NCI-H460 (cell line): ENCODE measurements around the gene KATNB1. TPM values are rescaled to one million over a fixed set of nuclear protein-coding genes. Genes with fewer than 3 reads are reported as not detected.

ENCODE experiments used
- DNase-seq: peaks from one replicate; pipeline ENCODE4 v3.0.0-alpha.2; 2016; ENCODE audit warnings: low read depth; ENCODE audit errors: extremely low read depth
- polyA plus RNA-seq: library from polyadenylated mRNA; depleted of rRNA; stranded (reverse); fragments of >200 nt; gene quantifications from 2 replicates; pipeline ENCODE4 v1.2.3, GENCODE V29; 2014; cell fraction: nucleus; rRNA removed
- total RNA-seq: library from RNA; depleted of rRNA; stranded (reverse); fragments of >200 nt; shearing (Covaris generic); gene quantifications from 2 replicates; pipeline ENCODE4 v1.2.3, GENCODE V29; 2014; rRNA removed

Gene KATNB1, protein sequence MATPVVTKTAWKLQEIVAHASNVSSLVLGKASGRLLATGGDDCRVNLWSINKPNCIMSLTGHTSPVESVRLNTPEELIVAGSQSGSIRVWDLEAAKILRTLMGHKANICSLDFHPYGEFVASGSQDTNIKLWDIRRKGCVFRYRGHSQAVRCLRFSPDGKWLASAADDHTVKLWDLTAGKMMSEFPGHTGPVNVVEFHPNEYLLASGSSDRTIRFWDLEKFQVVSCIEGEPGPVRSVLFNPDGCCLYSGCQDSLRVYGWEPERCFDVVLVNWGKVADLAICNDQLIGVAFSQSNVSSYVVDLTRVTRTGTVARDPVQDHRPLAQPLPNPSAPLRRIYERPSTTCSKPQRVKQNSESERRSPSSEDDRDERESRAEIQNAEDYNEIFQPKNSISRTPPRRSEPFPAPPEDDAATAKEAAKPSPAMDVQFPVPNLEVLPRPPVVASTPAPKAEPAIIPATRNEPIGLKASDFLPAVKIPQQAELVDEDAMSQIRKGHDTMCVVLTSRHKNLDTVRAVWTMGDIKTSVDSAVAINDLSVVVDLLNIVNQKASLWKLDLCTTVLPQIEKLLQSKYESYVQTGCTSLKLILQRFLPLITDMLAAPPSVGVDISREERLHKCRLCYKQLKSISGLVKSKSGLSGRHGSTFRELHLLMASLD
- 64.7 and 67.2 TPM in 2 replicates for total RNA-seq
- 127 and 131 TPM in 2 replicates for polyA plus RNA-seq

DNA sequence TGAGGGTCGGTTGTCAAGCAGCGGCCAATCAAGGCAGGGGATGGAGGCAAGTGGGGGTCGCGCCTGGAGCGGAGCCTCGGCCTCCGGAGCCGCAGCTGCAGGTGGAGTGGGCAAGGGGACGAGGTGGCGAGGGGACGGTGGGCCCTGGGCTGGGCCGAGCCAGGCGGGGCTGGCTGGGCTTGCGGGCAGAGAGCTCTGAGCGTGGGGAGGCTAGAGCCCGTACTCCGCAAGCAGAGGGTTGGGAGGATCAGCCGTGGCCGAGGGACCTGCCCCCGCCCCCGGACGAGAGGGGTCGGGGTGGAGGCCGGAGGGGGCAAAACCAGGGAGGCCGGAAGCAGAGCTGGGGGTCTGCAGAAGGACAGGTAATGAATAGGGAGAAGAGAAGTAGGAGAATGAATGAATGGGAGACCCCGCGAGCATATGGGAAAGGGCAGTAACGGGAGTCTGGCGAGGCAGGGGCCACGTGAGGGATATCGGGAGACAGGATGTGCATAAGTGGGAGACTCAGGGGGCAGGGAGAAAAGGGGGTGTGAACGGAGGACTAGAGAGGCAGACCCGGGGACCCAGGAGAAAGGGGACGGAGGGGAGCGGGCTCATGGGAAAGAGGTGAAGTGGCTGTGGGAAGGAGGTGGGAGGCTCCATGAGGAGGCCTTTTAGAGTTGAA, at the start of gene KATNB1:
KATNB1 (plus strand) TSS at position 16 of the 664 bp plus-strand sequence. CDS start 1,474 bp downstream, outside the sequence.
- DNase-seq = no peak

DNA sequence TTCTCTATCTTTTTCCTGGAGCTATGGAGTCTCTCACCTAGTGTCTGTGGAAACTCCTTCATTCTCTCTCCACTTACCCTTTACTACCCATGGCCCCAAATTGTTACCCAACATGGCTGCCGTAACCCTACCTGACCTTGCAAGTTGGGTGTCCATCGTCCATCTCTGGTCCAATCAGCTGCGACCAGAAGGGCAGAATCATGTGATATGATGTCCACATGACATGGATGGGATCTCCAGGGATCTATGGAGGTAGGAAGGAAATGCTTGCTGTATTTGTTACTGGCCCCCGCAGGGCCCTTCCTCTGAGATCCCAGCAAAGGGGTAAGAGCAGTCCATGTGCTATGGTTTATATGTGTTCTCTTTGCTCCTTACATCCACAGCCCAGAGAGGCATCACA, 49.0 kb upstream of the KATNB1 start:
- DNase-seq = no peak

DNA sequence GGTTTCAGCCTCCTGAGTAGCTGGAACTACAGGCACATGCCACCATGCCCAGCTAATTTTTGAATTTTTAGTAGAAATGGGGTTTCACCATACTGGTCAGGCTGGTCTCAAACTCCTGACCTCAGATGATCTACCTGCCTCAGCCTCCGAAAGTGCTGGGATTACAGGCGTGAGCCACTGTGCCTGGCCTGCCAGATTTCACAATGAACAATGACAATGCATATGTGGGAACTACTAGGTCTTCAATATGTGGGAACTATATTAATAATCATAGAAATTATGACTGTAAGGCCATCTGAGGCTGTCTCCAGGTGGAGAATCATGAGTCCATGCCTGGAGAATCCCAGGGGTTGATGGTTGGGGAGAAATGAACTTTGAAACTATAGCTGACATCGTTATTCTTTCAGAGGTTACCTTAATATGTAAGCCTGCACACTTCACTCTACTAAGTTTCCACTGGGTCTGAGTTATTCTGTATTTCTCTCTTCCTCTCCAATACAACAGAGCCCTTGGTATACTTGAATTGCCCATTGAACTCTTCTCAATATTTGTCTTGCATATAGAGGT, 48.1 kb upstream of the KATNB1 start:
- no peak for DNase-seq

DNA sequence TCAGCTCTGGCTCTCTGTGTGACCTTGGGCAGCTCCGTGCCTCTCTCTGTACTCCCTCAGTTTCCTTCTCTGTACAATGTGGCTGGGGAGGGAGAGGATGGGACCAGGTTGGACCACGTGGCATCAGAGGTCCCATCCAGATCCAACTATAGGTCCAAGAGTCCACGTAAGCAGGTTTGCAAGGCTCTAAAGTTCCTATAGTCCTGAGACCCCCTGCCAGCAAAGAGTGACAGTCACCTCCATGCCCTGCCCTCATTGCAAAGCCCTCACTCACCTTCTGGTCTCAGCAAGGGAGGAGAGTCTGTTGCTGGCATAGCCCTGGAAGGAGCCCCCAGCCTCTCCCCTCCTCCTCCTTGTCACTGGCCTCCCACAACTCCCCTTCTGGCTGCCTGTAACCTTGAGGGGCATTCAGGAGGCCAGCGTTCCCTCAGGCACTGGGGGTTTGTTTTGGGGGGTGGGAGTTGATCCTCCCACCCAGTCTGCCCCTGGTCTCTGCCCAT, 47.0 kb upstream of the KATNB1 start:
- DNase-seq = no peak

DNA sequence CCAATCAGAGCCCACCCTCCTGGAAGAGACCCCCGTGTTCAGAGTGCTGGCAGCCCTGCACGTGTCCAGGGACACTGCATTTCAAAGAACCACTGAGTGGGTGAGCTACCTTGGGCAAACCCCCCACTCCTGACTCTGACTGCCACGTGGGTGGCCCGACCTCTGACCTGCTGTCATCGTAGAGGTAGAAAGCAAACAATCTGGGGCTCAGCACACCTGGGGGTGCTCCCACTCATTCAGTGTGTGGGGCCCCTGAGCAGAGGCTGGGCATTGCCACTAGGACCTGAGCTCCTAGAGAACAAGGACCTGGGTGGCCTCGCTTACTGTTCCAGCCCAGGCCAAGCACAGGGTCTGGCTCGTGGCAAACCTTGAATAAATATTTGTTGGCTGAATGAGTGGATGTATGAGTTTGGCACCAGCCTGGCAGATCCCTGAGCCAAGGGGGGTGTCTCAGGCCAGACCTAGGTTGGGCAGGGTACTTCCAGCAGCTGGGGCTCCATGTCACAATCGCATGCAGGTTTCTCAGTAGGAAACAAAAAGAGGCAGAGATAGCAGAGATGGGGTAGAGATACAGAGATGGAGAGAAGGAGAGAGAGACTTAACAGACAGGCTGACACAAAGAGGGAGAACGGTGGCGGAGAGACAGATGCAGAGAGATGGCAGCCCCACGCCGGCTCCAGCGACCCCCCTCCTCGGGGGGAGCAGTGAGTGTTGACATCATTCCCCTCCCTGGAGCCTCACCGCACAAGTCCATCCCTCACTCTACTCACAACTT, 46.4 kb upstream of the KATNB1 start:
- no peak for DNase-seq

DNA sequence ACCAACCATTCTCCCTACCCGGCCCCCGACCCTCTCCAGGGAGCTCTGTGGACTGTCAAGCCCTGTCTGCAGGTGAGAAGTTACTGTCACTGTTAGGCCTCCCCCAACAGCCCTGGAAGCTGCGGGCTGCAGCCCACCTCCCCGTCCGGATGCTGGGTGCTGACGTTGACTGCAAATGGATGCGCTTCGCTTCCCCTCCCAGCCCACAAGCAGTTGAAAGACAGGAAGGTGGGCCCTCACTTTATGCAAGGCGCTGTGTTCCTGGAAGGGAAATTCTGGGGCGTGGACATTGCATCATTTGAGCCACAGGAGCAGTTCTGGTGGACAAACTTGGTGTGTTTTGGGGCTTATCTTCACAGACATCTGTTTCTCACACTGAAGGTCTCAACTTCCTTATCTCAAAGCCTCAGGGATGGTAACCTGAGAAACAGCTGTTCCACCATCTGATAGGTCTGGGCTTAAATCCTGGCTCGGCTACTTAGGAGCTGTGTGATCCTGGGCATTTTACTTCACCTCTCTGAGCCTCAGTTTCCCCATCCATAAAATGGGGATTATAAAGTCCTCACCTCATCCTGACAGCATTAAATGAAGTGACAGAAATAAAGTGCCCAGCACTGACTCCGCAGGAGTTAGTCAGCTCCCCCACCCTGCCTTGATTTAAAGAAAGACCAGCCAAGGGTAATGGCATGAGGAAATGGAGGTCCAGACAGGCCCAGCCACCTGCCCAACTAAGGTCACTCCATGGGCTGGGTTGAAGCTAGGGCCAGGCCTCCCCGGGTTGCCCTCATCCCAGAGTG, 45.6 kb upstream of the KATNB1 start:
- no peak for DNase-seq

DNA sequence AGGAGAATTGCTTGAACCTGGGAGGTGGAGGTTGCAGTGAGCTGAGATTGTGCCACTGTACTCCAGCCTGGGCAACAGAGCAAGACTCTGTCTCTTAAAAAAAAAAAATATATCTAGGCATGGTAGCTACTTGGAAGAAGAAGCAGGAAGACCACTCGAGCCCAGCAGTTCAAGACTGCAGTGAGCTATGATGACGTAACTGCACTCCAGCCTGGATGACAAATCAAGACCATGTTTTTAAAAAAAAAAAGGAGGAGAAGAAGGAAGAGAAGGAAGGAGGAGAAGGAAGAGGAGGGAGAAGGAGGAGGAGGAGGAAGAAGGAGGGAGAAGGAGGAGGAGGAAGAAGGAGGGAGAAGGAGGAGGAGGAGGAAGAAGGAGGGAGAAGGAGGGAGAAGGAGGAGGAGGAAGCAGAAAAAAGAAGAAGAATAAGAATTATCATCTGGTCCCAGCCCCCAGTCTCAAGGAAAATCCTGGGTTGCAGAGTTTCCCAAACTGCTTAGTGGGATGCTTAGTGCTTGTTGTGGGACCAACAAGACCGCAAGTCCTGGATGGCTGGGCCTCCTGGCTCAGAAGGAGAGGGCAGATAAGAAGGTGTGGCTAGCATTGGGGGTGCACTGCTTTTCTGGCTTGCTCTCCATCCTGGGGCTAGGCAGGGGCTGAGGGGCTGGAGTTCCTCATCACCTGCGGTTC, 44.6 kb upstream of the KATNB1 start:
- no peak for DNase-seq

DNA sequence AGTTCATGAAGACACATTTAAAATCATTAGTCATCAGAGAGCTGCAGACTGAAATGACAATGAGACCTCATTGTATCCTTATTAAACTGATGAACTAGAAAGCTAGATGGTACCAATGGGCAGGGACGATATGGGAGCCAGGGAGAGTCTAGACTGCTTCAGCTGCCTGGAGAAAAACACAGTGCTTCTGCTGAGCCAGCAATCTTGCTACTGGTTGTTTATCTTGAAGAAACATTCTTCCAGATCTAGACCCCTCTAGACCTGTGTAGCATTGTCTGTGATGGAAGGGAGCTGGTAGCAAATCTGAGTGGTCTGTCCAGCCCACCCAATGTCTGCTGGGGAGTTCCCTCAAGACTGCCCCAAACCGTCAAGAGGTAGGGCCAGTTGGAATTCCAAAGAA, 42.9 kb upstream of the KATNB1 start:
- no peak for DNase-seq

DNA sequence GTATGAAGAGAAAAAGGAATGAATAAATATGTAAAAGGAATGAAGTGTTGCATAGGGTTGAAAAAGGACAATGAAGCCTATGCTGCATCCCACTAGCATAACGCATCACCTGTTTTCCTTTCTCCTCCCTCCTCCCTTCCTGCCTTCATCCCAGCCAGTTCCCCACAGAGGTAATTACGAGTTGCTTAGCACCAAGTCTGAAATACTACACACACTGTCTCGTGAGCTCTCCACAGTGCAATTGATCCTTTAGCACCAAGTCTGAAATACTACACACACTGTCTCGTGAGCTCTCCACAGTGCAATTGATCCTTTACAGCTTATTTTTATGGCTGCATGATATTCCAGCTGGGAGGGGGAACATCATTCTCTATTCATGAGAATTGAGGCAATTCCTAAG, 42.0 kb upstream of the KATNB1 start:
- DNase-seq = no peak

DNA sequence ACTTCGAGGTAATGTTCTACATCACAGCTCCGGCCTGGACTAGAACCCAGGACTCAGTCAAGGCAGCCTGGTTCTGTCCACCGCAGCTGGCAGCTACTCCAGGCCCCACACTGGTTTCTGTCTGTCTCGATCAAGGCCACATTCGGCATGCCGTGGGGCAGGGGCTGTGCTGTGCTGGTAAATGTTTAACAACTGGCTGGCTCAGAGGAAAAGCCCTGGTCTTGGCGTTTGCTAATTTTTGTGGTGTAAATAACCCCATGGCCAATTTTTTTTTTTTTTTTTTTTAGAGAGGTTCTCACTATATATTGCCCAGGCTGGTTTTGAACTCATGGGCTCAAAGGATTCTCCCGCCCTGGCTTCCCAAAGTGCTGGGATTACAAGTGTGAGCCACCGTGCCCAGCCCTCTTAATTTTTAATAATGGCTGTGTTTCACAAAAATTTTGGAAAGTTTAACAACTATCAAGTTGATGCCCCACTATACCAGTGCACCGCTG, 41.3 kb upstream of the KATNB1 start:
- no peak for DNase-seq

DNA sequence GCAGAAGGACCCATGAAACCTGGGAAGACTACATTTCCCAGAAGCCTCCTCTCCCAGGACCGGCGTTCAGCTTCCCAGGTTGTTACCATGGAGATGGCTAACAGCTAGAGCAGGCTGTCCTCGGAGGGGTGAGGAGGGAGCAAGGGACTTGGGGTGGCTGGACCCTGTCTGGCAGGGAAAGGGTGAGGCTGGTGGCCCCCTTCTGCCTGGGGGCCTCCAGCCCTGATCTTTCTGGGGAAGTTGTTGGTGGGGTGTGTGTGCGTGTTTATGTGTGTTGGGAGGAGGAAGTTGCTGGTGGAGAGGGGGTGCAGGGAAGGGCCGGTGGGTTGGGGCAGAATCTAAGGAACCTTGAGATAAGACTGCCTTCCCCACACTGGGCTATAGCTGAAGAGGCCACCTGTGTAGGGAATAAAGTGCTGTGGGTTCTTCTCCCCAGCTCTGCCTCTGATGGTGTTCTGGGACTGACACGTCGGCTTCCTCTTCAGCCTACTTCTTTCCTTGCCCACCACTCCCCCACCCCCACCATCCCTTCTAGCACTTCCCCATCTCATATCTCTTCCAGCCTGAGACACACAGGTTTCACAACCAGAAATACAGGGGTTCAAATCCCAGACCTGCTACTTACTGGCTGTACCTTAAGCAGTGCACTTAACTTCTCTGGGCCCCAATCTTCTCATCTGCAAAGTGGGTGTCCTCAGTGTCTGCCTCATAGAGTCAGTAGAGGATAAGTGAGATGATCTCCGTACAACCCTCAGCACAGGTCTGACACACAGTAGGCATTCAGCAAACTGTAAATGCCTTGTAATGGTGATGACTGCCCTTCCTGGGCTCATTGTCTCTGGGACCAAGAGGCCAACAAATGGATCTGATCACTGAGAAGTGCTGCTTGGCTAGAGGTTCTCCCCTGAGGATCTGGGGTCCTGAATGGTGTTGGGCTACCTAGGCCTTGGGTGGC, 40.6 kb upstream of the KATNB1 start, which contains the start of gene DRC7:
DRC7 (plus strand) TSS at position 82 of the 955 bp plus-strand sequence. CDS start 3,144 bp downstream, outside the sequence.
- DNase-seq = peak; percentile 26

DNA sequence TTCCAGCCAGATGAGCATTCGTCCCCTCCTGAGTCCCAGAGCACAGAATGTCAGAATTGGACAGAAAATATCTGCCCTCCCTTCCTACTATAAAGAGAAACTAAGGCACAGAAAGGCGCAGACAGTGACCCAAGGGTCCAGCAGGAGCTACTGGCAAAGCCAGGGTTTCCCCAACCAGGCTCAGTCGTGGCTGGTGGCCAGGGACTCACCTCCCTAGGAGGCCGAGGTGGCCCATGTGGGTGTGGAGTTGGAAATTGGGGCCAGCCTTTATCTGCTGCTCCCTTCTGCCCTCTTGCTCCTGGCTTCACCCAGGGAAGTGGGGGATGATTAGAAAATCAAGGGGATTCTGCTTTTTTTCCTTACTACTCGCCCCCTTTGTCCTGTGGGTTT, 39.9 kb upstream of the KATNB1 start:
- no peak for DNase-seq

DNA sequence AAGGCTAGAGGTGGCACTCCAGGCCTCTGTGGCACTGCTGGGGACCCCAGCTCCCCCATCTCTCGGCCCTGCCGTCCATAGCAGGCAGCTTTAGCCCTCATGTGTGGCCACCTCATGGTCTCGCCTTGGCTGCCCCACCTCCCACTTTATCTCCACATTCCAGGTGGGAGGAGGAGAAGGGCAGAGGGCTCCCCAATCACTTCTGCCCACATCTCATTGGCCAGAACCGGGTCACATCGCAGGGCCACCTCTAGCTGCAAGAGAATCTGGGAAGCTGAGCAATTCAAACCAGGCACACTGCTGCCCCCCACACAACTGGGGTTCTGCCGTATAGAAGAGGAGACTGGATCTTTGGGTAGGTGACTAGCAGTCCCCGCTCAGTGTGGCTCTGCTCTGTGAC, 39.3 kb upstream of the KATNB1 start:
- DNase-seq = no peak

DNA sequence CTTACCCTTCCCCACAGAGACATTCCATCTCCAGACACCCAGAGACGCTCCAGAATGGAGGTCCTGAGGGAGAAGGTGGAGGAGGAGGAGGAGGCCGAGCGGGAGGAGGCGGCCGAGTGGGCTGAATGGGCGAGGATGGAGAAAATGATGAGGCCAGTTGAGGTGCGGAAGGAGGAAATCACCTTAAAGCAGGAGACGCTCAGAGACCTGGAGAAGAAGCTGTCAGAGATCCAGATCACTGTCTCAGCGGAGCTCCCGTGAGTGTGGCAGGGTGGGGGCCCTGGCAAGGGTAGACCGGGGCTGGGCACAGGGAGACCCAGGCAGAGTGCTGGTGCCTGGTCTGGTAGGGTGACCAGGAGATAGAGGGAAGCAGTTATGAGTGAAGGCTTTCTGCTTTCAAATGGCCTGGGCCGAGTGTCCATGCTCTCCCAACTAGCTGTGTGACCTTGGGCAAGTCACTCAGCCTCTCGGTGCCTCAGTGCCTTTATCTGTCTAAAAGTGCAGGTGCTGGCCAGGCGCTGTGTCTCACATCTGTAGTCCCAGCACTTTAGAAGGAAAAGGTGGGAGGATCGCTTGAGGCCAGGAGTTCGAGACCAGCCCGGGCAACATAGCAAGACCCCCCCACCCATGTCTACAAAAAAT, 37.6 kb upstream of the KATNB1 start:
- no peak for DNase-seq

DNA sequence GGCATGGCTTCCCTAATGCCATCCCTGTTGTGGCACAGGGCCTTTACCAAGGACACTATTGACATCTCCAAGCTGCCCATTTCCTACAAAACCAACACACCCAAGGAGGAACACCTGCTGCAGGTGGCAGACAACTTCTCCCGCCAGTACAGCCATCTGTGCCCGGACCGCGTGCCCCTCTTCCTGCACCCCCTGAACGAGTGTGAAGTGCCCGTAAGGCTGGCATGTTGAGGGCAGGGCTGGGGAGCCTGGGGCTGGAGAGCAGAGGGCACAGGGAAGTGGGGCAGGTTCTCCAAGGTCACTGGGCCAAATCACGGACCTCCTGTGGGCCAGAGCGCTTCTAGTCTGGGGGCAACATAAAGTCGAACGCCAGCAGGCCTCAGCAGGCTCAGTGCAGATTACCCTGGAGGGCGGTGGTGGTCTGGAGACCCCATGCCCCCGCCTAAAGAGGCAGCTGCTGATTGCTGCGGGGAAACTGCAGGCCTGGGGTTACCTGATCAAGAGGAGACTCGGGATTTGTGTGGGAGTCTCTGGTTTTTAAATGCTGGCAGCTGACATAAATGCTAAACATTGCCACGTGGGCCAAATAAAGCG, 36.7 kb upstream of the KATNB1 start:
- DNase-seq = no peak

DNA sequence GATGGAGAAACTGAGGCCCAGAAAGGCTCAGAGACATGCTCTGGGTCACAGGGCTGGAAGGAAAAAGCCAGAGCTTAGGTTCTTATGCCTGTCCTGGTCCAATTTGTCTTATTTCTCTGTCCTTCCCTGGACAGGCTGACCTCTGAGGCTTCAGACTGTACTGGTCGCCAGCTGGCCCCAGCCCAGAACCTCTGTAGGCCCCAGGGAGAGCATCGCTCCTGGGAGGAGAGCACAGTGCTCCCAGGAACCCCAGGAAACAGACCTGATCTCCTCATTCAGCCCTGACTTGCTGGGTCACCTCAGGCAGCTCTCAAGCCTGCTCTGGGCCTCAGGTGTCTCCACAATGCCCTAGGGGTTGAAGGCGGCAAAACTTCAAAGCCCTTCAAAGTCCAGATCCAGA, 36.1 kb upstream of the KATNB1 start:
- no peak for DNase-seq

DNA sequence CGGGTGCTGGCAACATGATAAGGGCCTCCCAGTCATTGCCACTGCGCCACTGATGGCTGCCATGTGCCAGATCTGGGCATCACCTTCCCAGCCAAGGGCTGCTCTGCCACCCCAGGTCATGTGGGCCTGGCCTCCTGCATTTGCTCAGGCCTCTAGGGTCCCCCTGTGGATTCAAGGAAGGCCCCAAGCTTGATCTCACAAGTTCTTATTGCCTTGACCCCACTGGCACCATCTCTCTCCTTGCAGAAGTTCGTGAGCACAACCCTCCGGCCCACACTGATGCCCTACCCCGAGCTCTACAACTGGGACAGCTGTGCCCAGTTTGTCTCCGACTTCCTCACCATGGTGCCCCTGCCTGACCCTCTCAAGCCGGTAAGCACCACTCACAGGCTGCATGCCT, 35.7 kb upstream of the KATNB1 start:
- DNase-seq = no peak
